Stomach (tissue), 9 donors: ENCODE results near the gene KIF3C. TPM values are rescaled to one million over a fixed set of nuclear protein-coding genes. Genes with fewer than 3 reads are reported as not detected.

Experiments
- DNase-seq, 2 donors: peaks; one replicate each; pipeline versions ENCODE4 v3.0.0 to v3.0.0-alpha.2; 2013 to 2019
- H3K27ac ChIP-seq, 5 donors: fragments of 200-600 bp in 4 of 5; sonication (generic) in 4 of 5; one replicate each; pipeline ENCODE4 v1.5.1; 2013 to 2019; ENCODE audit warnings: mild to moderate bottlenecking in 1 of 5, moderate library complexity in 1 of 5
- H3K27me3 ChIP-seq, 3 donors: fragments of 200-600 bp; sonication (generic); one replicate each; pipeline ENCODE4 v1.5.1; 2017 to 2019; ENCODE audit warnings: mixed run types in 1 of 3
- H3K36me3 ChIP-seq, 4 donors: fragments of 200-600 bp; sonication (generic); 1 replicate in 3 of 4; 2 replicates in 1 of 4; pipeline ENCODE4 v1.5.1; 2016 to 2019
- H3K4me1 ChIP-seq, 4 donors: fragments of 200-600 bp; sonication (generic); one replicate each; pipeline ENCODE4 v1.5.1; 2016 to 2019
- H3K4me3 ChIP-seq, 4 donors: fragments of 200-600 bp; sonication (generic) in 3 of 4; one replicate each; pipeline ENCODE4 v1.5.1; 2016 to 2019; ENCODE audit warnings: mild to moderate bottlenecking in 1 of 4
- H3K9me3 ChIP-seq, 4 donors: fragments of 200-600 bp; sonication (generic); one replicate each; pipeline ENCODE4 v1.5.1; 2016 to 2019
- CTCF ChIP-seq, 7 experiments: fragments of 450-650 bp in 4 of 7; fragments of 200-600 bp in 3 of 7; sonication (generic) in 3 of 7; IDR thresholded peaks; one replicate each; pipeline ENCODE4 v1.5.1; 2016 to 2019; ENCODE audit warnings: antibody characterized with exemption in 7 of 7, control low read depth in 2 of 7, mild to moderate bottlenecking in 1 of 7
- EP300 ChIP-seq: sonication (generic); formaldehyde crosslinking; IDR thresholded peaks from one replicate; pipeline ENCODE4 v1.6.1; 2017; ENCODE audit warnings: antibody characterized with exemption
- POLR2A ChIP-seq, 4 donors: fragments of 450-650 bp; IDR thresholded peaks; one replicate each; pipeline ENCODE4 v1.6.1; 2016; ENCODE audit warnings: antibody characterized with exemption in 4 of 4, control low read depth in 2 of 4, mild to moderate bottlenecking in 1 of 4, moderate library complexity in 1 of 4
- POLR2AphosphoS5 ChIP-seq, 3 donors: sonication (generic); formaldehyde crosslinking; IDR thresholded peaks; one replicate each; pipeline ENCODE4 v1.6.1; 2016; ENCODE audit warnings: antibody characterized with exemption in 3 of 3
- WGBS, 5 donors: extraction: QIAGEN DNeasy Blood & Tissue Kit in 3 of 5; methylation state at CpG; one replicate each; pipeline versions ENCODE4 v1.1.5 to v1.1.7; 2013 to 2018; 5-methylcytosine and 5-hydroxymethylcytosine counted together
- intact Hi-C: fragments of 100-400 bp; cut with DNase I; formaldehyde crosslinking; loops from one replicate; pipeline ENCODE4 v1.15.1; 2023; ENCODE audit warnings: low total_unique reads
- polyA plus RNA-seq, 3 donors: library from polyadenylated mRNA; stranded (reverse); fragments of 200-250 nt; gene quantifications; one replicate each; pipeline ENCODE4 v1.2.3, GENCODE V29; 2013
- total RNA-seq, 5 donors: library from RNA; depleted of rRNA; stranded (reverse); fragments of >200 nt; gene quantifications; one replicate each; pipeline versions ENCODE4 v1.1.0 to v1.2.3, GENCODE V29; 2014 to 2016
- donor health status: healthy with polysubstance abuse.
- donor health status: Bipolar disorder and iron deficiency.
- donor health status: healthy.

The KIF3C gene
- total and polyA plus RNA-seq, 8 donors: 0.29 to 7.3 (median 2.4) TPM; not detected in 1

GRCh38 chr2:25993049-25993448 is 10.8 kb upstream of the KIF3C start:
- Histone ChIP-seq H3K9me3 (no peaks in the 10 kb centered on the region), H3K36me3 (no peaks in the 10 kb centered on the region), H3K27ac (no peak overlapping the region), H3K4me3 (no peak overlapping the region), H3K27me3 (no peaks in the 10 kb centered on the region), H3K4me1 (peaks cover 0 to 22% (median 8%) of the 10 kb centered on the region in 4 donors)
- no peak for TF ChIP-seq POLR2AphosphoS5 (IDR thresholded peaks at IDR 0.05)
- no peak for TF ChIP-seq POLR2A (IDR thresholded peaks at IDR 0.05)
- no peak for TF ChIP-seq CTCF (IDR thresholded peaks at IDR 0.05)
- no peak for TF ChIP-seq EP300
- WGBS, 5 donors: 81 to 87% (median 86%) methylated on average over 5 of the region's 5 CpGs
- intact Hi-C loops: no loop called here
- DNase-seq: no peak

DNA sequence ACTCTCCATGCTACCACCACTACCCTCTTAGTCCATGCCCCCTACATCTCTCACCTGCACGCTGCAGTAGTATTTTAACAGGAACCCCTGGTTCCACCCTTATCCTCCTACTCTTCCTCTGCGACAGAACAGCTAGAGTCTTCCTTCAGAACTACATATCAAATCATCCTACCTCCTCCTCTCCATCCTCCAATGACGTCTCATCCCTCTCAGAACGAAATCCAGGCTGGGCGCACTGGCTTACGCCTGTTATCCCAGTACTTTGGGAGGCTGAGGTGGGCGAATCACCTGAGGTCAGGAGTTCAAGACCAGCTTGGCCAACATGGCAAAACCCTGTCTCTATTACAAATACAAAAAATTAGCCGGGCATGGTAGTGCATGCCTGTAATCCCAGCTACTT is 10.3 kb upstream of the KIF3C start:
- DNase-seq: no peak
- 91 to 94% (median 92%) methylated on average over 8 of the region's 8 CpGs for WGBS, 5 donors
- Histone ChIP-seq H3K4me3 (no peak overlapping the region), H3K9me3 (no peaks in the 10 kb centered on the region), H3K36me3 (no peaks in the 10 kb centered on the region), H3K4me1 (peaks cover 0 to 17% (median 8%) of the 10 kb centered on the region in 4 donors), H3K27ac (no peak overlapping the region), H3K27me3 (no peaks in the 10 kb centered on the region)
- TF ChIP-seq EP300: no peak
- no peak for TF ChIP-seq CTCF (IDR thresholded peaks at IDR 0.05)
- no peak for TF ChIP-seq POLR2A (IDR thresholded peaks at IDR 0.05)
- TF ChIP-seq POLR2AphosphoS5 (IDR thresholded peaks at IDR 0.05): no peak
- intact Hi-C loops: no loop called here

DNA sequence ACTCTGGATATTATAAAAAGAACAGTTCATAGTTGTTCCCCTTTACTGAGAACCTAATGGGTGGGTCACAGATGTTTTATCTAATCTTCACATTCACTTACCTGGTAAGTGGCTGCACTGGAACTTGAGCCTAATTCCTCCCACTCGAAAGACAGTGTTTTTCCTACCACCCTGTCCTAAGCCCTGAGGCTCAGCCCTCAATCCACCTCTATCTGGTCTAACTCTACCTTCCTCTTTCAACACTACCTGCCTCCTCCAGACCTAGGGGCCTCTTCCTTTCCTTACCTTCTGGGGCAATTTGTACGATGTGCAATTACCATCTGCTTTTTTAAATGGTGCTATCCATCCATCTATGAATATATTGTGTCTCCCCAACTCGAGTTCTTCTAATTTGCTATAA is 9.7 kb upstream of the KIF3C start:
- Histone ChIP-seq H3K9me3 (no peaks in the 10 kb centered on the region), H3K27ac (peak overlapping the region in 1 of 5 donors; percentile 38), H3K36me3 (no peaks in the 10 kb centered on the region), H3K4me1 (peaks cover 0 to 14% (median 8%) of the 10 kb centered on the region in 4 donors), H3K4me3 (no peak overlapping the region), H3K27me3 (no peaks in the 10 kb centered on the region)
- 53 to 68% (median 59%) methylated on average over 3 of the region's 3 CpGs for WGBS, 5 donors
- TF ChIP-seq POLR2A (IDR thresholded peaks at IDR 0.05) (no peak), EP300 (no peak), POLR2AphosphoS5 (IDR thresholded peaks at IDR 0.05) (no peak), CTCF (IDR thresholded peaks at IDR 0.05) (no peak)
- intact Hi-C loops: no loop called here
- no peak for DNase-seq

- Histone ChIP-seq H3K4me1 (peaks cover 0 to 14% (median 8%) of the 10 kb centered on the region in 4 donors), H3K36me3 (no peaks in the 10 kb centered on the region), H3K9me3 (no peaks in the 10 kb centered on the region), H3K27me3 (no peaks in the 10 kb centered on the region), H3K27ac (no peak overlapping the region), H3K4me3 (no peak overlapping the region)
- 84 to 94% (median 88%) methylated on average over 4 of the region's 4 CpGs for WGBS, 5 donors
- intact Hi-C loops: no loop called here
- DNase-seq: no peak
- TF ChIP-seq POLR2AphosphoS5 (IDR thresholded peaks at IDR 0.05) (no peak), POLR2A (IDR thresholded peaks at IDR 0.05) (no peak), EP300 (no peak), CTCF (IDR thresholded peaks at IDR 0.05) (no peak)
Measured at GRCh38 chr2:25989154-25989553, 6.9 kb upstream of the KIF3C start.
